Fibroblast of peridontal ligament (primary cell): ENCODE data around the gene PAX6.

Experiments
- DNase-seq: peaks from one replicate; pipeline ENCODE4 v3.0.0-alpha.2; 2010; ENCODE audit errors: extremely low read depth

PAX6 gene

GRCh38 chr11:31808721-31809540 is 2.2 kb downstream of the PAX6 start:
- no peak for DNase-seq

GRCh38 chr11:31807799-31808667 is 3.1 kb downstream of the PAX6 start:
- DNase-seq, result no peak

- no peak for DNase-seq
Measured at GRCh38 chr11:31806928-31807798, 4.0 kb downstream of the PAX6 start.

GRCh38 chr11:31806186-31806927 is 4.8 kb downstream of the PAX6 start:
- no peak for DNase-seq

- no peak for DNase-seq
Measured at GRCh38 chr11:31805629-31806185, 5.4 kb downstream of the PAX6 start.

GRCh38 chr11:31805037-31805628 is 6.0 kb downstream of the PAX6 start:
- DNase-seq, result no peak

- DNase-seq, result no peak
Measured at GRCh38 chr11:31804312-31805036, 6.6 kb downstream of the PAX6 start.

GRCh38 chr11:31803813-31804311 is 7.3 kb downstream of the PAX6 start:
- DNase-seq, result no peak

- no peak for DNase-seq
Measured at GRCh38 chr11:31802990-31803812, 7.9 kb downstream of the PAX6 start.

GRCh38 chr11:31802609-31802989 is 8.5 kb downstream of the PAX6 start:
- DNase-seq, result no peak

- DNase-seq, result no peak
Measured at GRCh38 chr11:31802000-31802551, 9.0 kb downstream of the PAX6 start.

GRCh38 chr11:31801298-31801702 is 9.8 kb downstream of the PAX6 start:
- no peak for DNase-seq

- no peak for DNase-seq
Measured at GRCh38 chr11:31800398-31801265, 10.5 kb downstream of the PAX6 start.

GRCh38 chr11:31799435-31800397 is 11.4 kb downstream of the PAX6 start:
- DNase-seq, result no peak

- no peak for DNase-seq
Measured at GRCh38 chr11:31798554-31799434, 12.3 kb downstream of the PAX6 start.
